H1 (cell line): ENCODE measurements around the gene USP54. TPM values are rescaled to one million over a fixed set of nuclear protein-coding genes. Genes with fewer than 3 reads are reported as not detected.

ENCODE experiments used
- CTCF ChIA-PET: fragments of 300-600 bp; sonication (Branson Sonifier 250); formaldehyde crosslinking; loops from one replicate; lab custom pipeline; 2021; ENCODE audit not compliant: partially characterized antibody; lab: Charles Lee
- POLR2A ChIA-PET: fragments of 300-600 bp; sonication (Branson Sonifier 250); formaldehyde crosslinking; loops from one replicate; lab custom pipeline; 2021; ENCODE audit warnings: inconsistent platforms; ENCODE audit not compliant: partially characterized antibody; lab: Charles Lee
- DNase-seq, 2 experiments: peaks; one replicate each; pipeline versions ENCODE4 v3.0.0 to v3.0.0-alpha.2; 2010 to 2022; ENCODE audit warnings: low spot score in 2 of 2, low read depth in 1 of 2, mixed read lengths in 1 of 2
- FAIRE-seq: peaks from 2 replicates; lab custom pipeline; 2011; peaks lifted over from hg19 to GRCh38; lab: Jason Lieb, UNC
- H2AFZ ChIP-seq: 2 replicates; pipeline ENCODE4 v1.8.1; 2012; ENCODE audit warnings: low read length, inconsistent platforms
- H2AK5ac ChIP-seq: 2 replicates; pipeline ENCODE4 v1.6.1; 2013; ENCODE audit warnings: low read depth, low read length
- H2BK120ac ChIP-seq: replicated peaks from 2 replicates; pipeline ENCODE3; 2013; ENCODE audit warnings: low read depth, low read length, inconsistent platforms
- H2BK12ac ChIP-seq: 2 replicates; pipeline ENCODE4 v1.6.1; 2013; ENCODE audit warnings: low read depth, low read length
- H2BK15ac ChIP-seq: 2 replicates; pipeline ENCODE4 v1.6.1; 2013; ENCODE audit warnings: low read length
- H2BK20ac ChIP-seq: 2 replicates; pipeline ENCODE4 v1.6.1; 2013; ENCODE audit warnings: low read length
- H2BK5ac ChIP-seq: 2 replicates; pipeline ENCODE4 v1.6.1; 2013; ENCODE audit warnings: low read depth, low read length
- H3K14ac ChIP-seq: 2 replicates; pipeline ENCODE4 v1.6.1; 2013; ENCODE audit warnings: inconsistent platforms; ENCODE audit not compliant: insufficient read length
- H3K18ac ChIP-seq: 2 replicates; pipeline ENCODE4 v1.6.1; 2013; ENCODE audit warnings: low read length; ENCODE audit errors: extremely low read depth
- H3K23ac ChIP-seq: 2 replicates; pipeline ENCODE4 v1.6.1; 2013; ENCODE audit warnings: inconsistent platforms; ENCODE audit not compliant: insufficient read length
- H3K23me2 ChIP-seq: 2 replicates; pipeline ENCODE4 v1.6.1; 2013; ENCODE audit warnings: low read depth, low read length
- H3K27ac ChIP-seq: 2 replicates; pipeline ENCODE4 v1.6.1; 2011; ENCODE audit warnings: low read depth, low read length, inconsistent platforms
- H3K27me3 ChIP-seq, 4 experiments: replicated peaks in 1 of 4; 1 replicate in 1 of 4; 2 replicates in 3 of 4; pipeline versions ENCODE4 v1.6.1 to v1.8.1; 2011 to 2013; ENCODE audit warnings: low read length in 3 of 4, mild to moderate bottlenecking in 3 of 4, inconsistent platforms in 2 of 4, mixed read lengths in 2 of 4, moderate library complexity in 1 of 4; ENCODE audit not compliant: control insufficient read depth in 3 of 4, insufficient read depth in 3 of 4; ENCODE audit errors: extremely low read depth in 1 of 4
- H3K36me3 ChIP-seq, 4 experiments: 2 replicates each; pipeline versions ENCODE4 v1.6.1 to v1.8.1; 2011 to 2013; ENCODE audit warnings: mild to moderate bottlenecking in 4 of 4, low read length in 3 of 4, moderate library complexity in 2 of 4, control low read depth in 1 of 4, inconsistent platforms in 1 of 4; ENCODE audit not compliant: insufficient read depth in 4 of 4, control insufficient read depth in 2 of 4
- H3K4ac ChIP-seq: replicated peaks from 2 replicates; pipeline ENCODE3; 2013; ENCODE audit warnings: low read length, low read depth, mixed read lengths, inconsistent platforms; ENCODE audit not compliant: insufficient read length
- H3K4me1 ChIP-seq, 4 experiments: replicated peaks in 1 of 4; 1 replicate in 1 of 4; 2 replicates in 3 of 4; pipeline versions ENCODE4 v1.6.1 to v1.8.1; 2011 to 2013; ENCODE audit warnings: low read length in 3 of 4, inconsistent platforms in 2 of 4, mixed read lengths in 1 of 4; ENCODE audit not compliant: insufficient read depth in 4 of 4, control insufficient read depth in 3 of 4
- H3K4me2 ChIP-seq, 2 experiments: 2 replicates each; pipeline versions ENCODE4 v1.6.1 to v1.8.1; 2011 to 2013; ENCODE audit warnings: low read depth in 2 of 2, low read length in 2 of 2, control low read depth in 1 of 2, inconsistent platforms in 1 of 2, mild to moderate bottlenecking in 1 of 2; ENCODE audit not compliant: insufficient read depth in 1 of 2
- H3K4me3 ChIP-seq, 4 experiments: fragments of 200-600, 300-600 bp in 1 of 4; sonication (generic), shearing (Covaris generic), sonication (Bioruptor Twin) in 1 of 4; 2 replicates each; pipeline versions ENCODE4 v1.5.1 to v1.8.1; 2011 to 2016; ENCODE audit warnings: low read length in 4 of 4, low read depth in 3 of 4, control low read depth in 2 of 4, inconsistent platforms in 2 of 4, mild to moderate bottlenecking in 2 of 4, mixed read lengths in 1 of 4, moderate library complexity in 1 of 4; ENCODE audit not compliant: insufficient read depth in 2 of 4; ENCODE audit errors: extremely low read depth in 1 of 4
- H3K56ac ChIP-seq: replicated peaks from 2 replicates; pipeline ENCODE3; 2013; ENCODE audit warnings: low read depth, mild to moderate bottlenecking, mixed read lengths, low read length, inconsistent platforms; ENCODE audit not compliant: insufficient read length
- H3K79me1 ChIP-seq: 2 replicates; pipeline ENCODE4 v1.6.1; 2013; ENCODE audit warnings: low read depth, low read length, control low read depth
- H3K79me2 ChIP-seq, 2 experiments: 2 replicates each; pipeline versions ENCODE4 v1.6.1 to v1.8.1; 2012 to 2013; ENCODE audit warnings: low read length in 2 of 2, mild to moderate bottlenecking in 2 of 2, inconsistent platforms in 1 of 2; ENCODE audit not compliant: insufficient read depth in 2 of 2, control insufficient read depth in 1 of 2
- H3K9ac ChIP-seq, 4 experiments: replicated peaks in 1 of 4; 1 replicate in 1 of 4; 2 replicates in 3 of 4; pipeline versions ENCODE4 v1.6.1 to v1.8.1; 2011 to 2013; ENCODE audit warnings: low read depth in 3 of 4, low read length in 3 of 4, control low read depth in 2 of 4, mild to moderate bottlenecking in 2 of 4, moderate library complexity in 2 of 4, inconsistent platforms in 1 of 4; ENCODE audit errors: extremely low read depth in 1 of 4
- H3K9me3 ChIP-seq, 2 experiments: 2 replicates each; pipeline versions ENCODE4 v1.6.1 to v1.8.1; 2012 to 2013; ENCODE audit warnings: mild to moderate bottlenecking in 2 of 2, moderate library complexity in 2 of 2, control low read depth in 1 of 2, inconsistent platforms in 1 of 2, low read depth in 1 of 2, low read length in 1 of 2, mixed read lengths in 1 of 2; ENCODE audit not compliant: insufficient read depth in 2 of 2
- H4K20me1 ChIP-seq, 2 experiments: replicated peaks in 1 of 2; 2 replicates each; pipeline versions ENCODE3 to v1.8.1; 2011 to 2013; ENCODE audit warnings: inconsistent platforms in 2 of 2, low read length in 2 of 2, mild to moderate bottlenecking in 1 of 2; ENCODE audit not compliant: insufficient read depth in 2 of 2, control insufficient read depth in 1 of 2
- H4K5ac ChIP-seq: 2 replicates; pipeline ENCODE4 v1.6.1; 2013; ENCODE audit warnings: low read length, low read depth, mixed read lengths, inconsistent platforms; ENCODE audit not compliant: insufficient read length
- H4K8ac ChIP-seq: 2 replicates; pipeline ENCODE4 v1.8.0; 2013; ENCODE audit warnings: mild to moderate bottlenecking, moderate library complexity, low read length, inconsistent platforms; ENCODE audit not compliant: insufficient read depth; ENCODE audit errors: extremely low read depth
- H4K91ac ChIP-seq: replicated peaks from 2 replicates; pipeline ENCODE3; 2013; ENCODE audit warnings: low read length, mixed read lengths, inconsistent platforms; ENCODE audit not compliant: insufficient read length
- CHD1 ChIP-seq: IDR thresholded peaks from 2 replicates; pipeline ENCODE4 v1.6.1; 2012; ENCODE audit warnings: low read depth, low read length, improper control_type of control experiment
- WGBS, 2 experiments: shearing (Covaris generic) in 1 of 2; methylation state at CpG; one replicate each; pipeline versions ENCODE4 v1.1.6 to v1.1.7; 2013 to 2015; ENCODE audit warnings: low lambda C conversion rate in 2 of 2, mixed read lengths in 2 of 2, inconsistent platforms in 1 of 2, low coverage in 1 of 2, missing lambda C conversion rate in 1 of 2; ENCODE audit not compliant: insufficient replicate concordance in 2 of 2, insufficient coverage in 1 of 2, insufficient read length in 1 of 2; ENCODE audit errors: extremely low coverage in 1 of 2, missing lambda C conversion rate in 1 of 2; 5-methylcytosine and 5-hydroxymethylcytosine counted together
- polyA plus RNA-seq, 7 experiments: library from polyadenylated mRNA; depleted of rRNA in 3 of 7; stranded (reverse) in 5 of 7; unstranded in 2 of 7; fragments of >200 nt in 5 of 7; fragments of 200-250 nt in 2 of 7; gene quantifications; 1 replicate in 5 of 7; 2 replicates in 1 of 7; 4 replicates in 1 of 7; pipeline versions ENCODE4 v1.2.1 to v1.2.3, GENCODE V29; 2011 to 2013; ENCODE audit warnings: missing spikeins in 2 of 7, mixed read lengths in 2 of 7
- total RNA-seq: library from RNA; stranded (reverse); fragmentation: NEBNext Ultra II Directional; extraction: Animal tissue kit (Norgen Biotek cat#: 25700); gene quantifications from 2 replicates; pipeline ENCODE4 v1.2.1, GENCODE V29; 2021

USP54 gene
- total and polyA plus RNA-seq, 2 of the 8 experiments (the other 6 are each of a cell fraction or from before 2014, with no cell fraction given) = 46.2 to 65.6 TPM

DNA sequence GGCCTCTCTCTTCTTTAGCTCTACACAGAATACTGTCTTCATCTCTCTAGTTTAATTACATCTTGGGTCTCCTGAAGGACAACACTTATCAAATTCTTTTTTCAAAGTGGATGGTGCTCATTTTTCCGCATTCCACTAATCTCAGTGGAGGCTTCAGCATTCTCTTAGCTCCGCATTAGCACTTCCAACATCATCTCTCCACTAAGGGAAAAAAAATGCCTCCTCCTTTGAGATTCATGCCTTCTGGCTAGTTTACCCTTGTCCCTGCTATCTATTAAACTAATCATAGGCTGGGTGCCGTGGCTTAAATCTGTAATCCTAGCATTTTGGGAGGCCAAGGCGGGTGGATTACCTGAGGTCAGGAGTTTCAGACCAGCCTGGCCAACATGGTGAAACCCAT lies 104.5 kb downstream of the USP54 start:
- no peaks in the 10 kb centered on the region for H4K20me1 ChIP-seq
- no peak overlapping the region for H3K23ac ChIP-seq
- no peak overlapping the region for H3K14ac ChIP-seq
- H2BK12ac ChIP-seq = no peak overlapping the region
- H3K9ac ChIP-seq = no peak overlapping the region
- FAIRE-seq = no peak
- ChIA-PET POLR2A (interaction anchor here (1.0 to 2.0 kb wide), 2 partner anchors 9 to 26 kb away, joined by 3 to 9 read pairs; partner anchors contain the start of gene PPP3CB), CTCF (no interaction called here)
- H2AK5ac ChIP-seq = no peak overlapping the region
- H3K36me3 ChIP-seq = peaks cover 0 to 5% (median 0%) of the 10 kb centered on the region in 4 experiments; a peak in 1 of 8 replicates
- DNase-seq = no peak
- no peak overlapping the region for H4K5ac ChIP-seq
- no peaks in the 10 kb centered on the region for H3K27me3 ChIP-seq
- no peak overlapping the region for H4K91ac ChIP-seq
- H3K79me2 ChIP-seq = peaks cover 0 to 38% of the 10 kb centered on the region in 2 experiments; a peak in 2 of 4 replicates
- H2BK5ac ChIP-seq = no peak overlapping the region
- H2BK120ac ChIP-seq = no peak overlapping the region
- no peaks in the 10 kb centered on the region for H3K79me1 ChIP-seq
- H3K4ac ChIP-seq = no peak overlapping the region
- H3K23me2 ChIP-seq = no peaks in the 10 kb centered on the region
- no peak overlapping the region for H3K4me3 ChIP-seq
- WGBS, 2 experiments = 95% methylated on average over 4 of the region's 4 CpGs; no CpG with 5 or more reads in 1 of the 2 experiments
- no peak overlapping the region for H2BK20ac ChIP-seq
- no peaks in the 10 kb centered on the region for H3K9me3 ChIP-seq
- H4K8ac ChIP-seq = no peak overlapping the region
- no peak for TF ChIP-seq CHD1
- no peak overlapping the region for H2BK15ac ChIP-seq
- no peak overlapping the region for H3K4me2 ChIP-seq
- H3K18ac ChIP-seq = no peak overlapping the region
- H3K56ac ChIP-seq = no peak overlapping the region
- no peaks in the 10 kb centered on the region for H3K4me1 ChIP-seq
- no peak overlapping the region for H2AFZ ChIP-seq
- no peak overlapping the region for H3K27ac ChIP-seq
